Breast epithelium (tissue), 3 donors: ENCODE measurements around the gene MFSD6.
"Not testable (repeated sequence)": the region's sequence is repeated elsewhere in the genome, so short reads cannot be mapped to it uniquely, and the experiment has no call there.

Source experiments
- CTCF ChIP-seq, 3 donors: fragments of 450-650 bp; IDR thresholded peaks; one replicate each; pipeline ENCODE4 v1.5.1; 2016 to 2017; ENCODE audit warnings: antibody characterized with exemption in 3 of 3, mild to moderate bottlenecking in 3 of 3, moderate library complexity in 3 of 3
- POLR2A ChIP-seq: fragments of 450-650 bp; IDR thresholded peaks from one replicate; pipeline ENCODE4 v1.6.1; 2016; ENCODE audit warnings: antibody characterized with exemption, mild to moderate bottlenecking, moderate library complexity
- POLR2AphosphoS5 ChIP-seq, 3 donors: sonication (generic); formaldehyde crosslinking; IDR thresholded peaks; one replicate each; pipeline ENCODE4 v1.6.1; 2017; ENCODE audit warnings: antibody characterized with exemption in 3 of 3

- not testable (repeated sequence) for TF ChIP-seq POLR2A; CTCF (IDR thresholded peaks at IDR 0.05); POLR2AphosphoS5 (IDR thresholded peaks at IDR 0.05)
Observed at GRCh38 chr2:190430866-190431265, 22.7 kb downstream of the MFSD6 start.
